Naive thymus-derived CD8-positive, alpha-beta T cell (primary cell): ENCODE results near the gene ELFN1. TPM values are rescaled to one million over a fixed set of nuclear protein-coding genes. Genes with fewer than 3 reads are reported as not detected.

Source experiments
- ATAC-seq, 2 donors: fragments of 150-1000 bp; cut with Tn5 transposase in 1 of 2; sonication (Bioruptor Pico), chemical (Tn5 transposase) in 1 of 2; 1 replicate in 1 of 2; 2 replicates in 1 of 2; pipeline ENCODE4 v1.10.0; 2021; ENCODE audit warnings: mild to moderate bottlenecking in 2 of 2, moderate library complexity in 2 of 2
- POLR2A ChIA-PET: fragments of 350-600 bp; sonication (Branson Sonifier 250); formaldehyde crosslinking; loops from one replicate; lab custom pipeline; 2021; ENCODE audit warnings: antibody characterized with exemption; lab: Charles Lee
- DNase-seq, 10 donors: peaks; one replicate each; pipeline versions ENCODE4 v3.0.0 to v3.0.0-alpha.2; 2020 to 2022
- H3K27ac Mint-ChIP-seq, 10 donors: one replicate each; pipeline ENCODE4 v1.8.0; 2020 to 2022; ENCODE audit warnings: mild to moderate bottlenecking in 10 of 10, mixed read lengths in 10 of 10, moderate library complexity in 4 of 10, inconsistent platforms in 1 of 10
- H3K27me3 Mint-ChIP-seq, 5 donors: one replicate each; pipeline ENCODE4 v1.8.0; 2021 to 2022; ENCODE audit warnings: mixed read lengths in 5 of 5
- H3K36me3 Mint-ChIP-seq, 3 donors: one replicate each; pipeline ENCODE4 v1.8.0; 2020 to 2022; ENCODE audit warnings: mixed read lengths in 3 of 3, mild to moderate bottlenecking in 2 of 3, inconsistent platforms in 1 of 3
- H3K4me1 Mint-ChIP-seq, 4 donors: one replicate each; pipeline ENCODE4 v1.8.0; 2021 to 2022; ENCODE audit warnings: mixed read lengths in 4 of 4
- H3K4me3 Mint-ChIP-seq, 10 donors: one replicate each; pipeline ENCODE4 v1.8.0; 2020 to 2022; ENCODE audit warnings: mild to moderate bottlenecking in 10 of 10, mixed read lengths in 10 of 10, moderate library complexity in 6 of 10, inconsistent platforms in 1 of 10
- H3K9me3 Mint-ChIP-seq, 9 donors: one replicate each; pipeline ENCODE4 v1.8.0; 2020 to 2022; ENCODE audit warnings: mixed read lengths in 9 of 9, mild to moderate bottlenecking in 3 of 9, inconsistent platforms in 1 of 9, moderate library complexity in 1 of 9
- polyA plus RNA-seq, 3 donors: library from polyadenylated mRNA; unstranded; fragments of 300-500 nt; fragmentation: Illumina TruSeq; gene quantifications; one replicate each; pipeline ENCODE4 v1.2.3, GENCODE V29; 2021
- total RNA-seq, 8 experiments: library from RNA in 2 of 8; stranded (reverse) in 2 of 8; gene quantifications; one replicate each; pipeline ENCODE4 v1.2.3 and lab custom pipeline; 2021 to 2026

The ELFN1 gene
- total and polyA plus RNA-seq, 5 experiments from 2014 or later: not detected

DNA sequence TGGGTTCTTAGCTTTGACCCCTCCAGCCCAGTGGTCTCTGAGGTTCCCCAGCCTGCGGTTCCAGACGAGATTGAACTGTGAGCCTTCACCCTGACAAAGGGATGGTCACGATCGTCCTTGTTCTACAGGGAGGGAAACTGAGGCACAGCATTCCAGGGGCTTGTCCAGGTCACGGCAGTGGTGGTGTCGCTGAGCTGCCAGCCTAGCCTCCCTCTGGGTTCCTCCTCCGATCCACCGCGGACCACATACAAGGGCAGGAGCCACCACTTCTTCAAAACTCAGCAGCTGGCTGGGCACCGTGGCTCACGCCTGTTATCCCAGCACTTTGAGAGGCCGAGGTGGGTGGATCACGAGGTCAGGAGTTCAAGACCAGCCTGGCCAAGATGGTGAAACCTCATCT is 35.8 kb downstream of the ELFN1 start:
- Mint-ChIP-seq H3K4me1 (no peaks in the 10 kb centered on the region), H3K4me3 (no peak overlapping the region), H3K27ac (no peak overlapping the region), H3K9me3 (peaks cover 0 to 29% (median 7%) of the 10 kb centered on the region in 9 donors), H3K36me3 (peaks cover 0 to 12% (median 9%) of the 10 kb centered on the region in 3 donors), H3K27me3 (peaks cover 0 to 10% (median 10%) of the 10 kb centered on the region in 5 donors)
- POLR2A ChIA-PET: no interaction called here
- ATAC-seq (no peak), DNase-seq (no peak)

DNA sequence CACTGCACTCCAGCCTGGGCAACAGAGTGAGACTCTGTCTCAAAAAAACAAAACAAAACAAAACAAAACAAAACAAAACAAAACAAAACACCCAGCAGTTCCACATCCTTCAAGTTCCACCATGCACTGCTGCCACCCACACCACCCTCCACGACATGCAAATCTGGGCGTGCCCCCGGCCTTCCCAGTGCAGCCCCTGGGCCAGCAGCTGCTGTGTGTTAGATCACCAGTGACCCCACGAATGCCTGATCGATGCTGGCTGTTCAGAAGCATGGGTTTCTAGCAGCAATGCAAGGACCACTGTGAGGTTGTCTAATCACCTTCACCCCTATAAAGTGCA is 36.3 kb downstream of the ELFN1 start:
- DNase-seq (peak in 1 of 10 donors; percentile 10), ATAC-seq (no peak)
- Mint-ChIP-seq H3K4me3 (no peak overlapping the region), H3K9me3 (peaks cover 0 to 27% (median 7%) of the 10 kb centered on the region in 9 donors), H3K27me3 (peaks cover 0 to 10% (median 8%) of the 10 kb centered on the region in 5 donors), H3K27ac (no peak overlapping the region), H3K36me3 (peaks cover 0 to 12% (median 9%) of the 10 kb centered on the region in 3 donors), H3K4me1 (no peaks in the 10 kb centered on the region)
- POLR2A ChIA-PET: no interaction called here

DNA sequence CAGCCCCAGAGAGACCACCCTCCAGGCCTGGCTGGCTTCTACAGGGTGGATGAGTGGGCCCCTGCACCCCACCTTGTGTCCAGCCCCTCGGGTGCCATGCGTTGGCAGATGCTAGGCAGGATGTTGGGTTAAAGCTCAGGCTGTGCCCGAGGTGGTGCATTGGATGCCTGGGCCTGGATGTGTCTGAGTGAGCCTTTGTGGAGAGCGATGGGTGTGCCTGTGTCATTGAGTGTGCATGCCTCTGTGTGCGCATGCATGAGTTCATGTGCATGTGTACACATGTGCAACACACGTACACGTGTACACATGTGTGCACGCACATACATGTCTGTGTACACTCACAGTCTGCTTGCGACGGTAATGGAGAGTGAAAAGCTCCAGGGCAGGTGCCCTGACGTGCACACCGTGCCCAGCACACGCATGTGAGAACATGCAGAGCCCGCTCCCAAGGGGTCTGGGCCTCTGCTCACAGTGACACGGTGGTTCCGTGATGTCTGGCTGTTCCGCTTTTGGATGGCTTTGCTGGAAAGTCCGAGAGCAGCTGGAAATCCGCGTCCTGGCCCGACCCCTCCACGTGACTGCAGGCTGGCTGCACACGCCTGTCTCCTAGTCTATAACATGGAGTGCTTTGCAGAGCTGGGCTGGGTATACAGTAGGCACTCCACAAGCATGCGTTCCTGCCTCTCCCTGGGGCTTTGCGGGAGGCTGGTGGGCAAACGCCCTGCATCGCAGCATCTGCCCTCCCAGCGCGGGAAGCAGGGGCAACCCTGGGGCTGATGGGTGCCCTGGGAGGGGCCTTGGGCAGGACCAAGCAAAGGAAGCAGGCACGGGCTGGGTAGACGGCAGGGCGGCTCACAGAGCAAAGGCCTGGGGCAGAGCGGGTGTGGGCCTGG is 36.9 kb downstream of the ELFN1 start:
- ATAC-seq (no peak), DNase-seq (peak in 1 of 10 donors; percentile 7)
- peaks cover 0 to 10% (median 6%) of the 10 kb centered on the region in 5 donors for H3K27me3 Mint-ChIP-seq
- peaks cover 0 to 25% (median 7%) of the 10 kb centered on the region in 9 donors for H3K9me3 Mint-ChIP-seq
- peaks cover 0 to 12% (median 7%) of the 10 kb centered on the region in 3 donors for H3K36me3 Mint-ChIP-seq
- POLR2A ChIA-PET: no interaction called here
- no peak overlapping the region for H3K4me3 Mint-ChIP-seq
- H3K4me1 Mint-ChIP-seq: no peaks in the 10 kb centered on the region
- peak overlapping the region in 1 of 10 donors; percentile 44 for H3K27ac Mint-ChIP-seq

GRCh38 chr7:1707756-1708595 is 37.9 kb downstream of the ELFN1 start:
- ATAC-seq: no peak
- Mint-ChIP-seq H3K27ac (no peak overlapping the region), H3K4me1 (no peaks in the 10 kb centered on the region), H3K36me3 (peaks cover 0 to 5% (median 4%) of the 10 kb centered on the region in 3 donors), H3K4me3 (no peak overlapping the region), H3K27me3 (peaks cover 0 to 9% (median 5%) of the 10 kb centered on the region in 5 donors), H3K9me3 (peaks cover 0 to 16% (median 4%) of the 10 kb centered on the region in 9 donors)
- POLR2A ChIA-PET: no interaction called here
- DNase-seq: no peak

DNA sequence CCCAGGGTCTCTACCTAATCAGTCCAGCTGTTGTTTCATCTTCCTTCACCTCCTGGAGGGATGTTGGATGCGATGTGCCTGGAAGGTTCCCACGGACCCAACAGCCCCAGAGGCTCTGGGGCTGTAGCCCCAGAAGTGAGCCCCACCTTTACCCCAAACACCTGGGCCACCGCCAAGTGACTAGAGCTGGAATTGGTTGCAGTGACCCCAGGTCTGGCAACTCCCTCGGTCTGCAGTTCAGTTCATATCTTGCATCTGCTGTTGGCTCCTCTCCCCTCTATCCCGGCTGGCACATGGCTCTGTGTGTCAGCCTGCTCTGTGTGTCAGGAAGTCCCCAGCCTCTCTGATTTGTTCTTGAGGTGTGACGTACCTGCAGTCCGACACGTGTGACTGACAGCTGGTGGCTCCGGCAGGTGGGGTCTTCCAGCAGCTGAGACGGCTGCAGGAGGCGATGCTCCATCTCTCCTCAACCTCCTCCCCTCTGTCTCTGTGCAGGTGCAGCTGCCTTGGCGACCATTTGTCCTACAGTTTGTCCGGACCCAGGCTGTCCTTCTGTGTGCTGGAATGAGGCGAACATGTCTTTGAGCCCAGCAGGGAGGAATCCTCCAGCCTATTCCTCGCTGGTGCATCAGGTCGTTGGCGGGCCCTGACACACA is 38.6 kb downstream of the ELFN1 start:
- Mint-ChIP-seq H3K27ac (no peak overlapping the region), H3K4me3 (no peak overlapping the region), H3K36me3 (peaks cover 0 to 4% (median 0%) of the 10 kb centered on the region in 3 donors), H3K9me3 (peaks cover 0 to 10% (median 2%) of the 10 kb centered on the region in 9 donors), H3K27me3 (peaks cover 0 to 9% (median 0%) of the 10 kb centered on the region in 5 donors), H3K4me1 (peaks cover 0 to 3% (median 0%) of the 10 kb centered on the region in 4 donors)
- ATAC-seq (no peak), DNase-seq (no peak)
- POLR2A ChIA-PET: no interaction called here

- no peak overlapping the region for H3K4me3 Mint-ChIP-seq
- H3K27me3 Mint-ChIP-seq: peaks cover 0 to 7% (median 0%) of the 10 kb centered on the region in 5 donors
- no peak overlapping the region for H3K27ac Mint-ChIP-seq
- POLR2A ChIA-PET: no interaction called here
- no peak for DNase-seq
- H3K4me1 Mint-ChIP-seq: peaks cover 0 to 3% (median 0%) of the 10 kb centered on the region in 4 donors
- peaks cover 0 to 10% (median 2%) of the 10 kb centered on the region in 9 donors for H3K9me3 Mint-ChIP-seq
- no peak for ATAC-seq
- H3K36me3 Mint-ChIP-seq: peaks cover 0 to 4% (median 0%) of the 10 kb centered on the region in 3 donors
Observed at GRCh38 chr7:1709281-1709680, 39.2 kb downstream of the ELFN1 start.

DNA sequence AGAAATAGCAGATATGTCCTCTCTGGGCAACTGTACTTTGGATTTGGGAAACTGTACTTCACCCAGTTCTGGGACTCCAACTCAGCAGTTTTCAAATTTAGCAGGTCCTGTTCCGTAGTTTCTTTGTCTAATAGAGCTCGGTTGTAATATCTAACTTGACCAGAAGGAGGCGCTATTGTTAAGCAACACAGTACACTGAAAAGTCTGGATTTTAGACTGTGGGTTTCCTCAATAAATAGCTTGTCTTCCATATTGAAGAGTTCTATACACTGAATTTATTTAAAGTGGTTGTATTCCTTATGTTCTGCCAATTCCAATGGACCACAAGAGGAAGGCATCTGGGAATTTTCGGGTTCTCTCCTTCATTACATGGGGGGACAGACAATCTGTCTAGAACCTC is 39.8 kb downstream of the ELFN1 start:
- peaks cover 0 to 10% (median 2%) of the 10 kb centered on the region in 9 donors for H3K9me3 Mint-ChIP-seq

DNA sequence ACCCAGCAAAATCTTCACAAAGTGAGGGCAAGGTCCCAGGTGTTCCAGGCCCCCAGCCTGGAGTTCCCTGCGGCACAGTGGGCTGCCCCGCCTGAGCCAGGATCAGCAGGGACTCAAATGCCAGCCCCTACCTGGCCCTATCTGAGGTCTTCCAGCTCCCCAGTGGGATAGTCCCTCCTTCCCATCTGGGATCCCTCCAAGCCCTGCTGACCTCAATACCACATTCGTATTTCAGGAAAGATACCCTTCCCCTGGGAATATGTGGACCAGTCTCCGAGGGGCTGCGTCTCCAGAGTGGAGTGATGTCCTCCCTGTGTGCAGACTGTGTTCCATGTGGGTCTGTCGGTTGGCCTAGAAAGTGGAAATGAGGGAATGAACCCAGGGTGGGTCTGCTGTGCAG is 40.9 kb downstream of the ELFN1 start:
- DNase-seq: peak in 1 of 10 donors; percentile 15
- peaks cover 0 to 10% (median 5%) of the 10 kb centered on the region in 5 donors for H3K27me3 Mint-ChIP-seq
- no peak overlapping the region for H3K27ac Mint-ChIP-seq
- peaks cover 0 to 4% (median 0%) of the 10 kb centered on the region in 3 donors for H3K36me3 Mint-ChIP-seq
- H3K9me3 Mint-ChIP-seq: peaks cover 0 to 10% (median 2%) of the 10 kb centered on the region in 9 donors
- POLR2A ChIA-PET: no interaction called here
- ATAC-seq: no peak
- H3K4me3 Mint-ChIP-seq: no peak overlapping the region
- peaks cover 0 to 5% (median 1%) of the 10 kb centered on the region in 4 donors for H3K4me1 Mint-ChIP-seq

More for the DNA sequence above, 39.8 kb downstream of the ELFN1 start:
- H3K4me3 Mint-ChIP-seq: no peak overlapping the region
- no peak for ATAC-seq
- peaks cover 0 to 3% (median 0%) of the 10 kb centered on the region in 4 donors for H3K4me1 Mint-ChIP-seq
- H3K36me3 Mint-ChIP-seq: peaks cover 0 to 4% (median 0%) of the 10 kb centered on the region in 3 donors
- peaks cover 0 to 5% (median 0%) of the 10 kb centered on the region in 5 donors for H3K27me3 Mint-ChIP-seq
- POLR2A ChIA-PET: no interaction called here
- H3K27ac Mint-ChIP-seq: peak overlapping the region in 1 of 10 donors; percentile 15
- DNase-seq: no peak

DNA sequence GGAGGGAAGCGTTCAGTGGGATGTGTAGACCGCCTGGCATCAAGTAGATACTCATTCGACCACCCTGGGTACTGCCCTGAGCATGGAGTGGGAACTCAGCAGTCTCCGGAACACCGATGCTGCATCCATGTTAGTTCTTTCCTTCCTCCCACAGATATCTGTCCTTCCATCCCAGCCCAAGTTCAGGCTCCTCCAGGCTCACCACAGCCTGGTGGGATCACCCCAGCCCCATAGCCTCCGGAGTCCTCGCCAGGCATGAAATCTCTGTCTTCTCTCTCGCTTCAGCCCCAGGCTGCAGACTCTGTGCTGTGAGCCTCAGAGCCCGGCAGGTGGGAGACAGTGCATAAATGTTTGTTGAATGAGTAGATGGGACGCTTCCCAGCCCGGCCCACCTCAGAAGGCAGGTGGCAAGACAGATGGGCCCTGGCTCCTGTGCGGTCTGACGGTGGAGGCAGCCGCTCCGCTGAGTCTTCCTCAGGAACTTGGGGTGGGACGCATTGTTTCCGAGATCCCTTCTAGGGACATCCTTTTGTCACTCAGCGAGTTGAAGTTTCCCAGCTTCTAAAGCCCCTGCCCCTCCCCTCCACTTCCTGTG is 42.9 kb downstream of the ELFN1 start:
- POLR2A ChIA-PET: no interaction called here
- DNase-seq (peak in 1 of 10 donors; percentile 16), ATAC-seq (no peak)
- Mint-ChIP-seq H3K9me3 (peaks cover 0 to 10% (median 2%) of the 10 kb centered on the region in 9 donors), H3K36me3 (peaks cover 0 to 4% (median 0%) of the 10 kb centered on the region in 3 donors), H3K27me3 (peaks cover 0 to 22% (median 10%) of the 10 kb centered on the region in 5 donors), H3K27ac (no peak overlapping the region), H3K4me1 (peaks cover 0 to 5% (median 2%) of the 10 kb centered on the region in 4 donors), H3K4me3 (no peak overlapping the region)

DNA sequence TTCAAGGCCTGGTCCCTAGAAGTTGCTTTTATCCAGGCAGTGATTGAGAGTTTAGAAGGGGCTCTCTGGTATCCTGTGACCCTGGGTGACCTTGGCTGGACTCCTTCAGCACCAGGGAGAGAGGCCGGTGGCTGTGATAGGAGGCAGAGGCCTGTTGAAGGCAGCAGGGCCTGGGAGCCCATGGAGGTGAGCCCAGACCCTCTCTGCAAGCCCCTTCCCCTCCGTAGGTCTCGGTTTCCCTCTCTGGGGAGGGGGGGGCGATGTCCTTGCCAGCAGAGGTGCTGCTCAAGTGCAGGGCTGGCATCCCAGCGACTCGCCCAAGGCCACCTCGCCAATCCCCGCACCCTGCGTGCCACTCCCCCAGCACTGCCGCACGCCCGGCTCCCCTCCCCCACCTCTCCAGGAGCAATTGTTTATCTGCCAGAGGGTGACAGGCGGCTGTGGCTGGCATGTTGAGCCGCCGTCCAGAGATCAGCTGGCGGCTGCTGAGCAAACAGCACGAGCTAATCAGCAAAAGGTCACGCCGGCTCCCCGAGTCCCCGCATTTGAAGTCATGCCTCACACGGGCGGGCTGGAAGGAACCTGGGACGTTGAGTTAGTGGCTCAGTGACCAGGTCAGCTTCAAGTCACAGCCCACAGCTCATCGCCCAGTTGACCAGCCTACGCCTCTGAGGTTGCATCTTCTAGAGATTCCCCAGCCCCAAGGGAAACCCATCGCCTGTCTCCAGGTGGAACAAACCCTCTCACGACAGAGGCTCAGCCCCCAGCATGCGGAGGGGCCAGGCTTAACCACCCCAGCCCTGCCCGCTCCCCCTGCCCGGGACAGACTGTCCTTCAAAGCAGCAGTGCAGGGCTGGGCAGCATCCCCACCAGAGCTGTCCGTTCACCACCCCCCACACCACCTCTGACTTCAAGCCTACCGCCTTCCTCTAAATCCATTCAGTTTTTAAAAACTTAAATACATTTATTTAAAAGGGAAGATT is 43.7 kb downstream of the ELFN1 start:
- H3K36me3 Mint-ChIP-seq: peaks cover 0 to 4% (median 0%) of the 10 kb centered on the region in 3 donors
- peaks cover 0 to 22% (median 10%) of the 10 kb centered on the region in 5 donors for H3K27me3 Mint-ChIP-seq
- ATAC-seq: no peak

More for the DNA sequence above, 43.7 kb downstream of the ELFN1 start:
- DNase-seq: no peak
- no peak overlapping the region for H3K4me3 Mint-ChIP-seq
- H3K27ac Mint-ChIP-seq: no peak overlapping the region
- peaks cover 0 to 10% (median 2%) of the 10 kb centered on the region in 9 donors for H3K9me3 Mint-ChIP-seq
- POLR2A ChIA-PET: no interaction called here
- peaks cover 0 to 5% (median 2%) of the 10 kb centered on the region in 4 donors for H3K4me1 Mint-ChIP-seq
